A549 (cell line): ENCODE data around the gene CYP2S1. TPM values are rescaled to one million over a fixed set of nuclear protein-coding genes. Genes with fewer than 3 reads are reported as not detected.

Source experiments
- ATAC-seq, 2 experiments: fragments of 200-7000 bp in 1 of 2; fragments of >200 bp in 1 of 2; cut with Nextera tagmentation in 1 of 2; cut with Tn5 transposase in 1 of 2; 3 replicates each; pipeline versions ENCODE4 v1.8.0 to v1.9.1; 2018 to 2020; ENCODE audit warnings: mild to moderate bottlenecking in 1 of 2, moderate library complexity in 1 of 2
- CTCF ChIA-PET: fragments of 300-600 bp; sonication (Branson Sonifier 250); formaldehyde crosslinking; extraction: SDS; loops from one replicate; lab custom pipeline; 2021; ENCODE audit warnings: antibody characterized with exemption, inconsistent platforms; lab: Yijun Ruan, JAX
- POLR2A ChIA-PET: fragments of 350-600 bp; formaldehyde crosslinking; extraction: SDS; loops from one replicate; lab custom pipeline; 2021; ENCODE audit warnings: antibody characterized with exemption, inconsistent platforms; lab: Yijun Ruan, JAX
- DNase-seq, 2 experiments: peaks; one replicate each; pipeline versions ENCODE4 v3.0.0 to v3.0.0-alpha.2; 2011 to 2016; ENCODE audit warnings: low read depth in 1 of 2, low spot score in 1 of 2
- FAIRE-seq: peaks from 2 replicates; lab custom pipeline; 2011; peaks lifted over from hg19 to GRCh38; lab: Jason Lieb, UNC
- H3K27ac ChIP-seq, 2 experiments: fragments of >200 bp; sonication (Bioruptor Twin); formaldehyde crosslinking; 3 replicates each; pipeline ENCODE4 v1.5.1; 2016 to 2017
- H3K4me1 ChIP-seq: fragments of >200 bp; sonication (Bioruptor Twin); formaldehyde crosslinking; 3 replicates; pipeline ENCODE4 v1.6.1; 2016
- H3K4me2 ChIP-seq: fragments of >200 bp; sonication (Bioruptor Twin); formaldehyde crosslinking; 3 replicates; pipeline ENCODE4 v1.6.1; 2016
- H3K4me3 ChIP-seq: fragments of >200 bp; sonication (Bioruptor Twin); formaldehyde crosslinking; 3 replicates; pipeline ENCODE4 v1.5.1; 2016
- H3K9me3 ChIP-seq: fragments of >200 bp; sonication (Bioruptor Twin); formaldehyde crosslinking; 3 replicates; pipeline ENCODE4 v1.6.1; 2016
- BCL3 ChIP-seq: fragments of >200 bp; sonication (Bioruptor Twin); formaldehyde crosslinking; IDR thresholded peaks from 3 replicates; pipeline ENCODE4 v1.6.1; 2016
- CEBPB ChIP-seq, 2 experiments: fragments of >200 bp in 1 of 2; sonication (Bioruptor Twin) in 1 of 2; formaldehyde crosslinking in 1 of 2; IDR thresholded peaks; 2 replicates each; pipeline ENCODE4 v1.6.1; 2012 to 2016
- CHD2 ChIP-seq: fragments of 150-350 bp; IDR thresholded peaks from 2 replicates; pipeline ENCODE4 v1.6.1; 2014; ENCODE audit warnings: low read length; ENCODE audit not compliant: partially characterized antibody
- EHF ChIP-seq: fragments of 250-450 bp; sonication (Bioruptor Pico); IDR thresholded peaks from 2 replicates; pipeline ENCODE4 v1.5.0; 2020; ENCODE audit warnings: mild to moderate bottlenecking
- ESRRA ChIP-seq: fragments of 150-350 bp; IDR thresholded peaks from 2 replicates; pipeline ENCODE4 v1.6.1; 2014; ENCODE audit warnings: mild to moderate bottlenecking, low read length, borderline replicate concordance
- FOSB ChIP-seq: fragments of 250-450 bp; sonication (Bioruptor Pico); IDR thresholded peaks from 2 replicates; pipeline ENCODE4 v1.5.0; 2020; ENCODE audit warnings: mild to moderate bottlenecking, moderate library complexity
- FOSL2 ChIP-seq, 2 experiments: fragments of 450-650 bp in 1 of 2; fragments of >200 bp in 1 of 2; sonication (Bioruptor Twin) in 1 of 2; formaldehyde crosslinking; IDR thresholded peaks; 2 replicates each; pipeline versions ENCODE4 v1.5.0 to v1.6.1; 2016 to 2020; ENCODE audit warnings: mild to moderate bottlenecking in 1 of 2, moderate library complexity in 1 of 2
- GATA3 ChIP-seq: IDR thresholded peaks from 2 replicates; pipeline ENCODE4 v1.6.1; 2012; ENCODE audit warnings: borderline replicate concordance
- HEYL ChIP-seq: fragments of 250-450 bp; sonication (Bioruptor Pico); IDR thresholded peaks from 2 replicates; pipeline ENCODE4 v1.8.0; 2021; ENCODE audit warnings: mild to moderate bottlenecking, moderate library complexity
- HOXB13 ChIP-seq: fragments of 250-450 bp; sonication (Bioruptor Pico); IDR thresholded peaks from 2 replicates; pipeline ENCODE4 v1.5.0; 2020; ENCODE audit warnings: low read depth, mild to moderate bottlenecking, moderate library complexity
- JUN ChIP-seq, 2 experiments: fragments of >200 bp; sonication (Bioruptor Twin); formaldehyde crosslinking; IDR thresholded peaks; 2 replicates in 1 of 2; 3 replicates in 1 of 2; pipeline ENCODE4 v1.6.1; 2016 to 2017
- MAX ChIP-seq: IDR thresholded peaks from 2 replicates; pipeline ENCODE4 v1.6.1; 2012
- POLR2A ChIP-seq: IDR thresholded peaks from 2 replicates; pipeline ENCODE4 v1.6.1; 2012; ENCODE audit warnings: mild to moderate bottlenecking, low read length
- RAD21 ChIP-seq, 2 experiments: fragments of >200 bp in 1 of 2; sonication (Bioruptor Twin) in 1 of 2; formaldehyde crosslinking in 1 of 2; IDR thresholded peaks in 1 of 2; conservative IDR thresholded peaks in 1 of 2; 2 replicates in 1 of 2; 3 replicates in 1 of 2; pipeline ENCODE4 v1.6.1; 2012 to 2018; ENCODE audit warnings: inconsistent platforms in 1 of 2
- REST ChIP-seq: fragments of 200-600 bp; sonication (generic); IDR thresholded peaks from 2 replicates; pipeline ENCODE4 v1.6.1; 2016; ENCODE audit warnings: antibody characterized with exemption, mild to moderate bottlenecking, moderate library complexity
- RFX5 ChIP-seq: fragments of 450-650 bp; IDR thresholded peaks from 2 replicates; pipeline ENCODE4 v1.7.1; 2014; ENCODE audit warnings: antibody characterized with exemption, mild to moderate bottlenecking, moderate library complexity
- RNF2 ChIP-seq: fragments of 200-600 bp; sonication (generic); IDR thresholded peaks from 2 replicates; pipeline ENCODE4 v1.6.1; 2016; ENCODE audit warnings: low read depth, mild to moderate bottlenecking, antibody characterized with exemption, moderate library complexity, borderline replicate concordance
- SMC3 ChIP-seq: fragments of >200 bp; sonication (Bioruptor Twin); formaldehyde crosslinking; IDR thresholded peaks from 3 replicates; pipeline ENCODE4 v1.6.1; 2018; ENCODE audit warnings: inconsistent platforms
- ZFP36 ChIP-seq: fragments of 450-650 bp; IDR thresholded peaks from 2 replicates; pipeline ENCODE4 v1.6.1; 2014; ENCODE audit warnings: borderline replicate concordance; ENCODE audit not compliant: partially characterized antibody
- ZSCAN20 ChIP-seq: fragments of 250-450 bp; sonication (Bioruptor Pico); IDR thresholded peaks from 2 replicates; pipeline ENCODE4 v1.8.0; 2022; ENCODE audit warnings: mild to moderate bottlenecking, moderate library complexity
- WGBS: methylation state at CpG from one replicate; pipeline ENCODE4 v1.1.6; 2017; ENCODE audit errors: missing lambda C conversion rate; 5-methylcytosine and 5-hydroxymethylcytosine counted together
- polyA minus RNA-seq: library from RNA; depleted of rRNA, polyadenylated mRNA; stranded (reverse); fragments of >200 nt; gene quantifications from 2 replicates; pipeline ENCODE4 v1.2.3, GENCODE V29; 2011; rRNA and poly(A)+ RNA removed
- polyA plus RNA-seq, 4 experiments: library from polyadenylated mRNA; depleted of rRNA in 3 of 4; stranded (reverse); fragments of >200 nt; fragmentation: RNase III in 1 of 4; extraction: RNeasy Plus Mini Kit Qiagen cat#74134 plus additional on column Dnase treatment in 1 of 4; gene quantifications; 2 replicates in 3 of 4; 3 replicates in 1 of 4; pipeline ENCODE4 v1.2.3, GENCODE V29; 2011 to 2017
- TF ChIP-seq, protein P1 (sequence below): IDR thresholded peaks from 2 replicates; pipeline ENCODE4 v1.6.1; 2012; ENCODE audit warnings: low read depth, borderline replicate concordance
- TF ChIP-seq, protein P2 (sequence below): fragments of >200 bp; sonication (Bioruptor Twin); formaldehyde crosslinking; IDR thresholded peaks from 3 replicates; pipeline ENCODE4 v1.5.1; 2016

CYP2S1 gene, protein sequence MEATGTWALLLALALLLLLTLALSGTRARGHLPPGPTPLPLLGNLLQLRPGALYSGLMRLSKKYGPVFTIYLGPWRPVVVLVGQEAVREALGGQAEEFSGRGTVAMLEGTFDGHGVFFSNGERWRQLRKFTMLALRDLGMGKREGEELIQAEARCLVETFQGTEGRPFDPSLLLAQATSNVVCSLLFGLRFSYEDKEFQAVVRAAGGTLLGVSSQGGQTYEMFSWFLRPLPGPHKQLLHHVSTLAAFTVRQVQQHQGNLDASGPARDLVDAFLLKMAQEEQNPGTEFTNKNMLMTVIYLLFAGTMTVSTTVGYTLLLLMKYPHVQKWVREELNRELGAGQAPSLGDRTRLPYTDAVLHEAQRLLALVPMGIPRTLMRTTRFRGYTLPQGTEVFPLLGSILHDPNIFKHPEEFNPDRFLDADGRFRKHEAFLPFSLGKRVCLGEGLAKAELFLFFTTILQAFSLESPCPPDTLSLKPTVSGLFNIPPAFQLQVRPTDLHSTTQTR
- polyA plus RNA-seq (2011; rRNA removed) = 8.6 and 19.7 TPM in 2 replicates
- polyA plus RNA-seq (2012; cell fraction: cytosol; rRNA removed) = 12.2 and 13.5 TPM in 2 replicates
- 18.7 and 22.1 TPM in 2 replicates for polyA plus RNA-seq (2012; cell fraction: nucleus; rRNA removed)
- 25.2 to 28.1 TPM (median 26.6 TPM) in 3 replicates for polyA plus RNA-seq (2017; fragmentation: RNase III; extraction: RNeasy Plus Mini Kit Qiagen cat#74134 plus additional on column Dnase treatment)
- 14.1 and 16.4 TPM in 2 replicates for polyA minus RNA-seq

GRCh38 chr19:41192574-41193429 lies at the start of gene CYP2S1:
TSS of gene CYP2S1 (plus strand) at chr19:41193219. CDS start at chr19:41193265, 46 bp downstream.
- Histone ChIP-seq H3K4me1 (peaks cover 37% of the 10 kb centered on the region), H3K27ac (peak within 1 kb of the TSS; percentile 66 to 87), H3K4me2 (peak within 1 kb of the TSS; percentile 78), H3K9me3 (no peaks in the 10 kb centered on the region), H3K4me3 (peak within 1 kb of the TSS; percentile 55)
- ChIA-PET POLR2A (interaction anchor here (0.8 to 2.7 kb wide), 6 partner anchors 8 to 70 kb away, joined by 3 to 12 read pairs (median 4); no protein-coding TSS in a partner anchor), CTCF (interaction anchor here (0.8 to 29.8 kb wide), 14 partner anchors 8 to 160 kb away, joined by 3 to 1023 read pairs (median 4); partner anchors contain the start of genes AXL and HNRNPUL1)
- WGBS = under 1% methylated on average over 57 of the region's 58 CpGs
- FAIRE-seq (peak; percentile 100), DNase-seq (peak; percentile 77 to 93), ATAC-seq (peak; percentile 73 to 91)
- TF ChIP-seq RAD21 (conservative IDR thresholded peaks at IDR 0.05 in 1 of 2, IDR thresholded peaks at IDR 0.05 in 1 of 2) = peak in 1 of 2 experiments; percentile 41; a peak in 3 of 5 replicates
- TF ChIP-seq EHF (CRISPR knock-in tag) = peak; percentile 53; the same call in 1 of the 2 replicates
- peak; percentile 55; the same call in 1 of the 2 replicates for TF ChIP-seq HOXB13
- TF ChIP-seq JUN (IDR thresholded peaks at IDR 0.05) = peak in 1 of 2 experiments; percentile 74; a peak in 2 of 5 replicates
- TF ChIP-seq SMC3 = peak; percentile 29; the same call in 2 of the 3 replicates
- TF ChIP-seq ZSCAN20 = no peak
- no peak for TF ChIP-seq FOSL2 (IDR thresholded peaks at IDR 0.05)
- TF ChIP-seq FOSL2 (CRISPR knock-in tag; IDR thresholded peaks at IDR 0.05) = 0 out of 2 replicates have a peak, but pooled peaks have one; percentile 6
- peak; percentile 51; the same call in 1 of the 2 replicates for TF ChIP-seq GATA3
- TF ChIP-seq BCL3 = 0 out of 3 replicates have a peak, but pooled peaks have one; percentile 34
- TF ChIP-seq FOSB = 0 out of 2 replicates have a peak, but pooled peaks have one; percentile 71
- no peak for TF ChIP-seq RFX5
- peak in 1 of 2 experiments; percentile 35; a peak in 1 of 4 replicates for TF ChIP-seq CEBPB (IDR thresholded peaks at IDR 0.05)
- TF ChIP-seq, protein P1, sequence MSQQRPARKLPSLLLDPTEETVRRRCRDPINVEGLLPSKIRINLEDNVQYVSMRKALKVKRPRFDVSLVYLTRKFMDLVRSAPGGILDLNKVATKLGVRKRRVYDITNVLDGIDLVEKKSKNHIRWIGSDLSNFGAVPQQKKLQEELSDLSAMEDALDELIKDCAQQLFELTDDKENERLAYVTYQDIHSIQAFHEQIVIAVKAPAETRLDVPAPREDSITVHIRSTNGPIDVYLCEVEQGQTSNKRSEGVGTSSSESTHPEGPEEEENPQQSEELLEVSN = 0 out of 2 replicates have a peak, but pooled peaks have one; percentile 68
- TF ChIP-seq, protein P2, sequence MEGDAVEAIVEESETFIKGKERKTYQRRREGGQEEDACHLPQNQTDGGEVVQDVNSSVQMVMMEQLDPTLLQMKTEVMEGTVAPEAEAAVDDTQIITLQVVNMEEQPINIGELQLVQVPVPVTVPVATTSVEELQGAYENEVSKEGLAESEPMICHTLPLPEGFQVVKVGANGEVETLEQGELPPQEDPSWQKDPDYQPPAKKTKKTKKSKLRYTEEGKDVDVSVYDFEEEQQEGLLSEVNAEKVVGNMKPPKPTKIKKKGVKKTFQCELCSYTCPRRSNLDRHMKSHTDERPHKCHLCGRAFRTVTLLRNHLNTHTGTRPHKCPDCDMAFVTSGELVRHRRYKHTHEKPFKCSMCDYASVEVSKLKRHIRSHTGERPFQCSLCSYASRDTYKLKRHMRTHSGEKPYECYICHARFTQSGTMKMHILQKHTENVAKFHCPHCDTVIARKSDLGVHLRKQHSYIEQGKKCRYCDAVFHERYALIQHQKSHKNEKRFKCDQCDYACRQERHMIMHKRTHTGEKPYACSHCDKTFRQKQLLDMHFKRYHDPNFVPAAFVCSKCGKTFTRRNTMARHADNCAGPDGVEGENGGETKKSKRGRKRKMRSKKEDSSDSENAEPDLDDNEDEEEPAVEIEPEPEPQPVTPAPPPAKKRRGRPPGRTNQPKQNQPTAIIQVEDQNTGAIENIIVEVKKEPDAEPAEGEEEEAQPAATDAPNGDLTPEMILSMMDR = 0 out of 3 replicates have a peak, but pooled peaks have one; percentile 11
- TF ChIP-seq RNF2 = no peak
- peak; percentile 90 for TF ChIP-seq POLR2A
- no peak for TF ChIP-seq HEYL (CRISPR knock-in tag)
- TF ChIP-seq ZFP36 = peak; percentile 13
- TF ChIP-seq CHD2 = no peak
- TF ChIP-seq REST = no peak
- TF ChIP-seq MAX = peak; percentile 66; the same call in 1 of the 2 replicates
- peak; percentile 44; the same call in 1 of the 2 replicates for TF ChIP-seq ESRRA
